ENCODE results near the gene DSTN.

The DSTN gene

GRCh38 chr20:17608701-17609497, 39.0 kb downstream of the DSTN start:
- Histone ChIP-seq H3K27me3 (ENCODE audit: insufficient read depth, poor library complexity, severe bottlenecking) (no peaks in the 10 kb centered on the region), H3K27ac (replicated peaks) (no peak overlapping the region), H3K4me3 (replicated peaks; ENCODE audit: insufficient read depth, low read length) (no peak overlapping the region)
- TF ChIP-seq REST (IDR thresholded peaks at IDR 0.05; ENCODE audit: insufficient replicate concordance, low read depth) (no peak), POLR2AphosphoS5 (IDR thresholded peaks at IDR 0.05; ENCODE audit: low read depth) (no peak), CTCF (IDR thresholded peaks at IDR 0.05; ENCODE audit: insufficient read depth, low read length) (no peak), GABPA (IDR thresholded peaks at IDR 0.05; ENCODE audit: low read depth) (no peak), SPI1 (IDR thresholded peaks at IDR 0.05; ENCODE audit: borderline replicate concordance, low read depth) (no peak)
- DNase-seq (ENCODE audit: low read depth in 1 of 2, low spot score in 1 of 2) = no peak

- H3K27me3 ChIP-seq (ENCODE audit: insufficient read depth, poor library complexity, severe bottlenecking) = no peaks in the 10 kb centered on the region
- no peak overlapping the region for H3K27ac ChIP-seq (replicated peaks)
- H3K4me3 ChIP-seq (replicated peaks; ENCODE audit: insufficient read depth, low read length) = no peak overlapping the region
- DNase-seq (ENCODE audit: low read depth in 1 of 2, low spot score in 1 of 2) = no peak
- TF ChIP-seq SPI1 (IDR thresholded peaks at IDR 0.05; ENCODE audit: borderline replicate concordance, low read depth) (no peak), GABPA (IDR thresholded peaks at IDR 0.05; ENCODE audit: low read depth) (no peak), REST (IDR thresholded peaks at IDR 0.05; ENCODE audit: insufficient replicate concordance, low read depth) (no peak), CTCF (IDR thresholded peaks at IDR 0.05; ENCODE audit: insufficient read depth, low read length) (no peak), POLR2AphosphoS5 (IDR thresholded peaks at IDR 0.05; ENCODE audit: low read depth) (no peak)
Measured at GRCh38 chr20:17609811-17610377, 40.0 kb downstream of the DSTN start.

GRCh38 chr20:17610566-17611289, 40.9 kb downstream of the DSTN start:
- Histone ChIP-seq H3K27me3 (ENCODE audit: insufficient read depth, poor library complexity, severe bottlenecking) (no peaks in the 10 kb centered on the region), H3K4me3 (replicated peaks; ENCODE audit: insufficient read depth, low read length) (no peak overlapping the region), H3K27ac (replicated peaks) (0 out of 2 replicates have a peak overlapping the region, but pooled peaks have one; percentile 6)
- no peak for DNase-seq (ENCODE audit: low read depth in 1 of 2, low spot score in 1 of 2)
- TF ChIP-seq REST (IDR thresholded peaks at IDR 0.05; ENCODE audit: insufficient replicate concordance, low read depth) = no peak
- no peak for TF ChIP-seq GABPA (IDR thresholded peaks at IDR 0.05; ENCODE audit: low read depth)

Data from HL-60 (cell line).